AG04450 (cell line): Measurements from ENCODE around the gene MOSPD2. TPM values are rescaled to one million over a fixed set of nuclear protein-coding genes. Genes with fewer than 3 reads are reported as not detected.

Experiments
- CTCF ChIA-PET: fragments of 300-600, 350-600 bp; formaldehyde crosslinking; extraction: SDS; loops from one replicate; lab custom pipeline; 2022; ENCODE audit warnings: antibody characterized with exemption, inconsistent platforms; lab: Charles Lee
- POLR2A ChIA-PET: fragments of 350-600 bp; formaldehyde crosslinking; extraction: SDS; loops from one replicate; lab custom pipeline; 2021; ENCODE audit warnings: antibody characterized with exemption, inconsistent platforms; lab: Yijun Ruan, JAX
- DNase-seq: peaks from one replicate; pipeline ENCODE4 v3.0.0-alpha.2; 2011; ENCODE audit warnings: low read depth, low spot score
- H3K27ac ChIP-seq: one replicate; pipeline ENCODE4 v1.5.1; 2012; ENCODE audit warnings: low read depth, low read length, control low read depth
- H3K27me3 ChIP-seq: one replicate; pipeline ENCODE4 v1.6.0; 2012; ENCODE audit warnings: low read length; ENCODE audit not compliant: control insufficient read depth, insufficient read depth
- H3K4me3 ChIP-seq: 2 replicates; pipeline ENCODE4 v1.5.1; 2011; ENCODE audit warnings: mild to moderate bottlenecking, low read depth, low read length, control low read depth
- H3K9me3 ChIP-seq: 2 replicates; pipeline ENCODE4 v1.5.1; 2012; ENCODE audit warnings: low read length; ENCODE audit not compliant: control insufficient read depth, insufficient read depth
- CTCF ChIP-seq: IDR thresholded peaks from 2 replicates; pipeline ENCODE4 v1.5.1; 2011; ENCODE audit warnings: low read depth, low read length, control low read depth, inconsistent platforms
- polyA plus RNA-seq: library from polyadenylated mRNA; depleted of rRNA; stranded (reverse); fragments of >200 nt; gene quantifications from 2 replicates; pipeline ENCODE4 v1.2.3, GENCODE V29; 2011; rRNA removed

Gene MOSPD2
- polyA plus RNA-seq, 1 experiment: 36.1 TPM

- Histone ChIP-seq H3K27me3 (no peaks in the 10 kb centered on the region), H3K4me3 (no peak overlapping the region), H3K27ac (no peak overlapping the region), H3K9me3 (no peaks in the 10 kb centered on the region)
- ChIA-PET POLR2A (no interaction called here), CTCF (interaction anchor here (0.6 to 1.2 kb wide), 3 partner anchors 16 to 1532 kb away, joined by 3 to 6 read pairs (median 4); no protein-coding TSS in a partner anchor)
- TF ChIP-seq CTCF: peak; percentile 19; the same call in 1 of the 2 replicates
- DNase-seq: no peak
These were observed 91.3 kb downstream of the MOSPD2 start for GRCh38 chrX:14964500-14964899.

Other genes with a start within 250 kb of the MOSPD2 start
- 1.5 and 2.7 TPM in 2 replicates for gene FANCB, start 352 bp upstream of the MOSPD2 start, polyA plus RNA-seq